ENCODE data around the gene KCNAB1. TPM values are rescaled to one million over a fixed set of nuclear protein-coding genes. Genes with fewer than 3 reads are reported as not detected.

The KCNAB1 gene
- total RNA-seq, 1 experiment from 2014 or later, result not detected

DNA sequence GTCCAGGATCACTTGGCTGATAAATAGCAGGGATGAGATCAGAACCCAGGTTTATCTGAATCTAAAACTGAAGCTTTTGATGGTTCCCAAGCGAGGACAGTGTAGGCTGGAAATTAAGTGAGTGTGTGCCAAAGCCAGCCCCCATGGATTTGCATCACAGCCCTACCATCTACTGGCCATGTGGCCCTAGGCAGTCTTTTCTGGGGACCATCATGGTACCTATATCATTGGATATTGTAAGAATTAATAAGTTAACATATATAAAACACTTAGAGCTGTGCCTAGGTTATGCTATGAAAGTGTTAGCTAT, 467.3 kb downstream of the KCNAB1 start:
- H3K4me3 ChIP-seq (ENCODE audit: low read length), result no peak overlapping the region
- H3F3A ChIP-seq (ENCODE audit: low read length, unreplicated experiment), result no peaks in the 10 kb centered on the region
- DNase-seq (no peak), ATAC-seq (no peak)
- ChIA-PET POLR2A (ENCODE audit: unreplicated experiment) (no interaction called here), CTCF (no interaction called here)
- H3K4me2 ChIP-seq (ENCODE audit: low read length), result no peak overlapping the region
- H3K27ac ChIP-seq (ENCODE audit: low read length), result no peak overlapping the region
- H3K9me3 ChIP-seq (ENCODE audit: low read length), result no peaks in the 10 kb centered on the region
- no peaks in the 10 kb centered on the region for H3K9me2 ChIP-seq (replicated peaks; ENCODE audit: low read length)
- TF ChIP-seq EZH2 (IDR thresholded peaks at IDR 0.05; ENCODE audit: low read length, unreplicated experiment), result no peak
- no peak for TF ChIP-seq EZH2phosphoT487 (IDR thresholded peaks at IDR 0.05; ENCODE audit: borderline replicate concordance, low read length)
- TF ChIP-seq, protein P1, sequence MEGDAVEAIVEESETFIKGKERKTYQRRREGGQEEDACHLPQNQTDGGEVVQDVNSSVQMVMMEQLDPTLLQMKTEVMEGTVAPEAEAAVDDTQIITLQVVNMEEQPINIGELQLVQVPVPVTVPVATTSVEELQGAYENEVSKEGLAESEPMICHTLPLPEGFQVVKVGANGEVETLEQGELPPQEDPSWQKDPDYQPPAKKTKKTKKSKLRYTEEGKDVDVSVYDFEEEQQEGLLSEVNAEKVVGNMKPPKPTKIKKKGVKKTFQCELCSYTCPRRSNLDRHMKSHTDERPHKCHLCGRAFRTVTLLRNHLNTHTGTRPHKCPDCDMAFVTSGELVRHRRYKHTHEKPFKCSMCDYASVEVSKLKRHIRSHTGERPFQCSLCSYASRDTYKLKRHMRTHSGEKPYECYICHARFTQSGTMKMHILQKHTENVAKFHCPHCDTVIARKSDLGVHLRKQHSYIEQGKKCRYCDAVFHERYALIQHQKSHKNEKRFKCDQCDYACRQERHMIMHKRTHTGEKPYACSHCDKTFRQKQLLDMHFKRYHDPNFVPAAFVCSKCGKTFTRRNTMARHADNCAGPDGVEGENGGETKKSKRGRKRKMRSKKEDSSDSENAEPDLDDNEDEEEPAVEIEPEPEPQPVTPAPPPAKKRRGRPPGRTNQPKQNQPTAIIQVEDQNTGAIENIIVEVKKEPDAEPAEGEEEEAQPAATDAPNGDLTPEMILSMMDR (conservative IDR thresholded peaks at IDR 0.05; ENCODE audit: low read depth, low read length), result no peak
- BruUV-seq (replicated peaks), result no TSS peak
- H3K9ac ChIP-seq (ENCODE audit: low read length), result no peak overlapping the region
- no peaks in the 10 kb centered on the region for H3K4me1 ChIP-seq (ENCODE audit: insufficient read depth, low read length)
- intact Hi-C loops (cut with micrococcal nuclease), result no loop called here
- H3K27me3 ChIP-seq (ENCODE audit: low read length), result no peaks in the 10 kb centered on the region
- no peaks in the 10 kb centered on the region for H4K20me1 ChIP-seq (ENCODE audit: low read length)
- H2AFZ ChIP-seq (ENCODE audit: low read length), result no peak overlapping the region
- H3K36me3 ChIP-seq (ENCODE audit: low read depth, low read length), result no peaks in the 10 kb centered on the region
- no peaks in the 10 kb centered on the region for H3K79me2 ChIP-seq (ENCODE audit: low read length)

Other genes with a start within 250 kb of the KCNAB1 start
- 42.2 and 43.3 TPM in 2 replicates for gene GMPS, start 249.9 kb upstream of the KCNAB1 start, total RNA-seq (2014; rRNA removed)

Data from PC-3 (cell line).